Subcutaneous abdominal adipose tissue (tissue), 5 donors: Measurements from ENCODE around the gene SIGLEC5.

ENCODE experiments used
- H3K27ac ChIP-seq: one replicate; pipeline ENCODE4 v1.7.0; 2013; ENCODE audit warnings: low read depth, mild to moderate bottlenecking, inconsistent platforms, low read length, moderate library complexity
- H3K27me3 ChIP-seq, 5 donors: one replicate each; pipeline ENCODE4 v1.7.0; 2013; ENCODE audit warnings: low read length in 5 of 5, inconsistent platforms in 1 of 5; ENCODE audit not compliant: control insufficient read depth in 5 of 5, insufficient read depth in 4 of 5
- H3K36me3 ChIP-seq, 5 donors: one replicate each; pipeline ENCODE4 v1.7.0; 2013; ENCODE audit warnings: low read length in 5 of 5; ENCODE audit not compliant: control insufficient read depth in 5 of 5, insufficient read depth in 5 of 5
- H3K4me1 ChIP-seq, 5 donors: one replicate each; pipeline ENCODE4 v1.7.0; 2013; ENCODE audit warnings: low read length in 5 of 5, mild to moderate bottlenecking in 3 of 5, moderate library complexity in 1 of 5; ENCODE audit not compliant: control insufficient read depth in 5 of 5, insufficient read depth in 5 of 5
- H3K4me3 ChIP-seq, 5 donors: one replicate each; pipeline ENCODE4 v1.7.0; 2013; ENCODE audit warnings: low read length in 5 of 5, low read depth in 1 of 5
- H3K9ac ChIP-seq, 5 donors: one replicate each; pipeline ENCODE4 v1.7.0; 2013; ENCODE audit warnings: low read length in 5 of 5, mild to moderate bottlenecking in 4 of 5, moderate library complexity in 3 of 5
- H3K9me3 ChIP-seq, 5 donors: one replicate each; pipeline ENCODE4 v1.7.0; 2013; ENCODE audit warnings: low read length in 5 of 5; ENCODE audit not compliant: control insufficient read depth in 5 of 5
- donor health status: healthy.
- donor health status: healthy.
- donor health status: healthy.
- donor health status: healthy.
- donor health status: healthy.

SIGLEC5 gene

DNA sequence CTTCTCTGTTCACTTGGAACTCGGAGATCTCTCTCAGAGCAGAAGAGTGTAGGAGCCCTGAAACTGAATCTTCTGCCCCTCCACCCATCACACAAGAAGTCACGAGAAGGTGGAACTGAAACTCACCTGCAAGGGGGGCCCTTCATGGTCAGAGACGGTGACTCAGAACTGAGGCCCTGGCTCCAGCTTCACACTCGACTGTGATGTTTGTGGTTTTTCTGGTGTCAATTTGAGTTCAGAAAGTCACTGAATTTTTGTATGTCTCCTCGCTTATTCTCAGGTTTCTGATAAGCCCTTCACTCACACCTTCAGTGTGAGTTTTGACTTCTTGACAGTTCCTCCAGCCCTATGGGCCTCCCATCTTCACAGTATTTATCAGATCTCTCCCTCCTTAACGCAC is 23.1 kb downstream of the SIGLEC5 start:
- no peak overlapping the region for H3K9ac ChIP-seq
- H3K36me3 ChIP-seq = no peaks in the 10 kb centered on the region
- no peak overlapping the region for H3K4me3 ChIP-seq
- H3K9me3 ChIP-seq = no peaks in the 10 kb centered on the region
- H3K27me3 ChIP-seq = peaks cover 0 to 6% (median 0%) of the 10 kb centered on the region in 5 donors
- H3K27ac ChIP-seq = no peak overlapping the region
- no peaks in the 10 kb centered on the region for H3K4me1 ChIP-seq

DNA sequence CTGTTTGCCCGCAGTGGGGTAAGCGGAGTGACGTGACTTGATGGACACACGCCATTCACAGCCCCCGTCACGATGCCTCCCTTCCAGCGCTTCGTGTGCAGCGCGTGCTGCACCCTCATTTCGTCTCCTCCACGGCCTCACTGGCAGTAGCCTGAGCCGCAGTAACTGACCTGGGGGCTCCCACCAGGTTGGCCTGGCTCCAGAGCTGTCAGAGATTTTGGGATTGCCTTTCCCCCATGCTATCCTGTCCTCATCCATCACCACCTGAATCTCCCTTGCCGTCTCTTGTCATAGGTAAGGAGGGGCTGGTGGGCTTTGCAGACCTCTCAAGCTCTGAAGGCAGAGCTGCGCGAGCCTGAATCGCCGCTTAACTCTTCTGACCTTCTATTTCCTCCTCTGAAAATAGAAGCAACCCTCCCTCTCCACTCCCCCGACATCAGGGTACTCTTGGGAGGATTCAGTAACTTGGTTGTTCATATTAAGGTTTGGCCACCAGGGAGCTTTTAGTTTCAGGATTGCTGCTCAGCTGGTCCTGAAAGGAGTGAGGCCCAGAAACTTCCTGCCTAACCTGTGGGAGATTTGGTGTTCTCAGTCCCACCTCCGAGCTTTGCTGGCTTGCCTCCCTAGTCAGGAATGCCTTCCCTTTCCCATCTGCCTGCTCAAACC is 27.9 kb downstream of the SIGLEC5 start:
- H3K4me1 ChIP-seq = no peaks in the 10 kb centered on the region
- no peak overlapping the region for H3K9ac ChIP-seq
- H3K27me3 ChIP-seq = peaks cover 6 to 25% (median 20%) of the 10 kb centered on the region in 5 donors
- H3K27ac ChIP-seq = no peak overlapping the region
- no peaks in the 10 kb centered on the region for H3K36me3 ChIP-seq
- no peak overlapping the region for H3K4me3 ChIP-seq
- peaks cover 0 to 3% (median 0%) of the 10 kb centered on the region in 5 donors for H3K9me3 ChIP-seq

DNA sequence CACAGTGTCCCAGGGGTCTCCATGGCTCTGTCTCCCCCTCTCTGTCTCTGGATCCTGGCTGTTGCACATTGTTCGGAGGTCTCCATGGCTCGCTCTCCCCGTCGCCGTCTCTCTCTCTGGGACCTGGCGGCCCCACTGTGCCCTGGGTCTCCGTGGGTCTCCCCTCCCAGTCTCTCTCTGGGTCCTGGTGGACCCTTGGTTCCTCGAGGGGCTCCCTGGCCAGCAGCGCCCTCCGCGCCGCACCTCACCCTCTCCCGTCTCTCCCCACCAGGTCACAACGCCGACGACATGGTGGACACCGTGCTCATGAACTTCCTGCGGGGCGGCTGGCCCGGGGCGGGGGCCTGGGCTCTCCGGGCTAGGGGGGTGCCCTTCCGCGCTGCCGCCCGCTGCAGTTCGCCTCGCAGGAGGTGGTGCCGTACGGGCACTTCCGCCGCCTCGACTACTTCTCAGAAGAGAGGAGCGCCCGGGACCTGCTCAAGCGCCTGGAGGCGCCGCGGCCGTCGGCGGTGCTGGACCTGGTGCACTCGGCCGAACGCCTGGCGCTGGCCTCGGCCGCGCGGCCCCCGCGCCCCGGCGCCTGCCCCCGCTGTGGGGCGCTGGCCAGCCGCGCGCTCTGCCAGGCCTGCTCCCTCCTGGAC is 29.1 kb downstream of the SIGLEC5 start:
- H3K4me3 ChIP-seq = no peak overlapping the region
- H3K9ac ChIP-seq = no peak overlapping the region
- H3K27ac ChIP-seq = no peak overlapping the region
- no peaks in the 10 kb centered on the region for H3K4me1 ChIP-seq
- no peaks in the 10 kb centered on the region for H3K36me3 ChIP-seq
- H3K27me3 ChIP-seq = peaks cover 6 to 25% (median 20%) of the 10 kb centered on the region in 5 donors
- H3K9me3 ChIP-seq = peaks cover 0 to 3% (median 0%) of the 10 kb centered on the region in 5 donors

DNA sequence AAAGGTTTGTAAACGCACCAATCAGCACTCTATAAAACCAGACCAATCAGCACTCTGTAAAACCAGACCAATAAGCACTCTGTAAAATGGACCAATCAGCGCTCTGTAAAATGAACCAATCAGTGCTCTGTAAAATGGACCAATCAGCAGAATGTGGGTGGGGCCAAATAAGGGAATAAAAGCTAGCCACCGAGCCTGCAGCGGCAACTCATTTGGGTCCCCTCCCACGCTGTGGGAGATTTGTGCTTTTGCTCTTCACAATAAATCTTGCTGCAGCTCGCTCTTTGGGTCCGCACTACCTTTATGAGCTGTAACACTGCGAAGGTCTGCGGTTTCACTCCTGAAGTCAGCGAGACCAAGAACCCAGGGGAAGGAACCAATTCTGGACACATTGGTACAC is 31.1 kb downstream of the SIGLEC5 start:
- peaks cover 0 to 3% (median 0%) of the 10 kb centered on the region in 5 donors for H3K9me3 ChIP-seq
- H3K27me3 ChIP-seq = peaks cover 6 to 25% (median 20%) of the 10 kb centered on the region in 5 donors
- H3K27ac ChIP-seq = no peak overlapping the region
- no peaks in the 10 kb centered on the region for H3K36me3 ChIP-seq
- H3K4me1 ChIP-seq = peaks cover 5 to 8% (median 7%) of the 10 kb centered on the region in 5 donors
- no peak overlapping the region for H3K9ac ChIP-seq
- H3K4me3 ChIP-seq = no peak overlapping the region

DNA sequence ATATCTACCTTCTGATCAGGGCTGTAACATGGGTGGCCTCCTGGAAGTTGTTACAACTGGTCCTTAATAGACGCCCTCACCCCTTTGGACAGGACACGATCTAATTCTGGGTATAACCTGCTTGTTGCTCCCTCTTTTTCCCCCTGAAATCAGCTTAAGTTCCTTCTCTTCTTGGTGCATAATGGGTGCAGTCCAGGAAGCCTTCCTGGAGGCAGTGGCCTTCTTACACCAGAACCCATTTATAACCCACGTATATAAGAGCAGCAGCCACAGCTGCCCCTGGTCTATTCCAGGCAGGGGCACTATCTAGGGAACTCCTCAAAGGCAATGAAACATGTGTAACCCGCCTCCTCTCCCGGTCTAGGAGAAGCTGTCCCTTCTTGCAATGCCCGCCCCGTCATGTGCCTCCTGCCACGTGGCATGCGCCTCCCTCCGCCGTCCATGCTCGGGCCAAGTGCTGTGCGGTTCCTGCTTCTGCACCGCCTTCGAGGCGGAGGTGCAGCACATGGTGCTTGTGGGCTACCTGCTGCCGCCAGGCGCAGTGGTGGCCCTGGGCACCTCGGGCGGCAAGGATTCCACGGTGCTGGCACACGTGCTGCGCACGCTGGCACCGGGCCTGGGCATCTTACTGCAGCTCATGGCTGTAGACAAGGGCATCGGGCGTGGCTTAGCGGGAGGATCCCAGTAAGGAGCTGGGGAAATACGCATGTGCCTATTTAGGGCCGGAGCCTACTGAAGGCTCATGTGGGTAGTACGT is 31.9 kb downstream of the SIGLEC5 start:
- Histone ChIP-seq H3K27ac (no peak overlapping the region), H3K36me3 (no peaks in the 10 kb centered on the region), H3K9me3 (peaks cover 0 to 3% (median 0%) of the 10 kb centered on the region in 5 donors), H3K4me1 (peaks cover 5 to 15% (median 15%) of the 10 kb centered on the region in 5 donors), H3K4me3 (no peak overlapping the region), H3K9ac (no peak overlapping the region), H3K27me3 (peaks cover 6 to 25% (median 20%) of the 10 kb centered on the region in 5 donors)

DNA sequence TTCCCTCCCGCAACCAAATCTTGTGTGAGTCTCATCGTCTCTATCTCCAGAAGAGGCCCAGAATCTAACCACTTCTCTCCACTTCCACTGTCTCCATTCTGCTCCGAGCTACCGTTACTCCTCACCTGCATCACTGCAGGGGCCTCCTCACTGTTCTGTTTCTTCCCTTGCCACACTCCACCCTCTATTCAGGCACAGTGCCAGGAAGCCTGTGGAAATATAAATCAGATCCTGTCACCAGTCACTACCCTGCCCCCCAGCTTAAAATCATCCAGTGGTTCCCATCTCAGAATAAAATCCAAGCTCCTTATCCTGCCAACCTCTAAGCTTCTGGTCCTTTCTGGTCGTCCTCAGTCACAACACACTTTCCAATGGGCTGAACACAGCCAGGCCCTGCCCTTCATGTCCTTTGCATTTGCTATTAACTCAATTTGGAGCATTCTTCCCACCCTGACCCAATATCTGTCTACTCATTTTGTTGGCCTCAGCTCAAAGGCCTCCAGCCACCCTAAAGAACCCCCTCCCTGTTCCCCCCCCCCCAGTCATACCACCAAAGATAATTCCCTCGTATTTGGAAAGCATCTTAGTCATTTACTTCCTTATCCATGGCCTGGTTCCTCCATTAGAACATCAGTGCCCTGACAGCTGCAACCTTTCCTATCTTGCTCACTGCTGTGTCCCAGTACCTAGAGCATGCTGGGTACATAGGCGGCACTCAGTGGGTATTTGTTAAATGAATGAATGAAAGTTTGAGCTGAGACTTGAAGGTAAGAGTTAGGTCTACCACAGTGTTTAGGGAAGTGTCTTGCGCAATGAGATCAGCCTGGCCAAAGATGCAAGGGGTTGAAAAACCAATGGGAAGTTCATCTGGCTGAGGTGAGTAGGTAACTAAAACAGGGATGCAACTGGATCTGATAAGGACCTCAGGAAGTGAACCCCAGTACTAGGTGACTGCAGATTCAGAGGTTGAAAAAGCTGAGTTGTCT is 34.7 kb downstream of the SIGLEC5 start:
- Histone ChIP-seq H3K4me3 (peak overlapping the region in 3 of 5 donors; percentile 84 to 90 (median 86)), H3K27me3 (peaks cover under 1 to 14% (median 9%) of the 10 kb centered on the region in 5 donors), H3K9me3 (peaks cover 0 to 3% (median 0%) of the 10 kb centered on the region in 5 donors), H3K36me3 (no peaks in the 10 kb centered on the region), H3K9ac (no peak overlapping the region), H3K4me1 (peaks cover 5 to 18% (median 17%) of the 10 kb centered on the region in 5 donors), H3K27ac (no peak overlapping the region)

DNA sequence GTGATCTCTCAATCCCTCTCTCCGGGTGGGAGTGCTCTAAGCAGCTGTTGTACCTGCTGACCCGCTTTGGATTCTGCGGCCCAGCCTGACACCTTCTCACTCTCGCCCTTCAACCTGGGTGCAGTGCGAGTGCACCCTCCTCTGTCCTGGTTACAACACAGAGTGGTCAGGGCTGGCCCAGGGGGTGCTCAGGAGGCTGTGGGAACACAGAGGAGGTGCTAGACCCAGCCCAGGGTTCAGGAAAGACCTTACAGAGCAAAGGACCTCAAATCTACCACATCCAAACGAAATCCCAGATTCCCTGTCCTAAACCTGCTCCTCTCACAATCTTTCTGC is 35.5 kb downstream of the SIGLEC5 start:
- Histone ChIP-seq H3K4me1 (peaks cover 5 to 18% (median 17%) of the 10 kb centered on the region in 5 donors), H3K9ac (peak overlapping the region in 4 of 5 donors; percentile 1 to 88 (median 46)), H3K36me3 (no peaks in the 10 kb centered on the region), H3K9me3 (peaks cover 0 to 3% (median 0%) of the 10 kb centered on the region in 5 donors), H3K4me3 (peak overlapping the region; percentile 75 to 90 (median 86)), H3K27ac (no peak overlapping the region), H3K27me3 (peaks cover 0 to 10% (median 6%) of the 10 kb centered on the region in 5 donors)

DNA sequence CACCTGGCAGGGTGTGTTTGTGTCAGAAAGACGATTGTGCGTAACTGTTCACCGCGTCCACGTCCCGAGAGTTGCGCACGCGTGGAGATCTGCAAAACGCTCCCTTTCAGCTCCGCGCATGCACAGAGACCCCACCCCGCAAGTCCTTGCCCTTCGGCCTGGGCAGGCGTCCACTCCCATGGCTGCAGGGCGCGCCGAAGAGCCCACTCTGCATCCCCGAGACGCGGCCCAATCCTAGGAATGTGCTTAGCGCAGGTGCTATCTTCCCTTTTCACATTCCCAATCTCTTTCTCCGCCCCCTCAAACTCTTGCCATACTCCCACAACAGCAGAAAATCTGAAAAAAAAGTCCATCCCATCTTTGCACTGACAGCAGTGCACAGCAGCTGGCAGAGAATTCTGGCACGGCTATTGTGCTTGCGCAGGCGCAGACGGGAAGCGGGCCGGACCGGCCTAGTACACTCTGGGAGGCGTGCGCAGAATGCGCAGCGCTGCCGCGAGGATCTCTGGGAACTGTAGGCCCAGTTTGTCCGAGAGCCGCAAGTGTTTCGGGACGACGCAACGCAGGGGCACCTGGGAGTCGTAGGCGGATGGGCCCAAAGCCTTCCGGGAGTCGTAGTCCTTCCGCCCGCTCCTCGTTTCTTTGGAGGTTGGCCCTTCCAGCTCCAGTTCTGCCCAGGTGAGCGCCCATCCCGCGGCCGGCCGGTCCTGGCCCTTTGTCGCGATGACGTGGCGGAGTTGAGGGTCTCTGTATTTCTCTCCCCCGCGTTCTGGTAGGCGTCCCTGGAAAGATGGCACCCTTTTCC is 36.0 kb downstream of the SIGLEC5 start:
- peaks cover 5 to 18% (median 17%) of the 10 kb centered on the region in 5 donors for H3K4me1 ChIP-seq
- no peak overlapping the region for H3K27ac ChIP-seq
- peak overlapping the region; percentile 75 to 90 (median 87) for H3K4me3 ChIP-seq
- peaks cover 0 to 9% (median 5%) of the 10 kb centered on the region in 5 donors for H3K27me3 ChIP-seq
- peaks cover 0 to 3% (median 0%) of the 10 kb centered on the region in 5 donors for H3K9me3 ChIP-seq
- H3K9ac ChIP-seq = peak overlapping the region in 4 of 5 donors; percentile 73 to 88 (median 74)
- H3K36me3 ChIP-seq = no peaks in the 10 kb centered on the region
